22Rv1 (cell line): ENCODE measurements around the gene PEX10.

ENCODE experiments used
- H3K27ac ChIP-seq: fragments of 450-650 bp; 2 replicates; pipeline ENCODE4 v1.5.1; 2017
- CTCF ChIP-seq: fragments of 450-650 bp; IDR thresholded peaks from 2 replicates; pipeline ENCODE4 v1.5.1; 2017; ENCODE audit warnings: mild to moderate bottlenecking
- ZFX ChIP-seq: fragments of 450-650 bp; IDR thresholded peaks from 2 replicates; pipeline ENCODE4 v1.6.1; 2017; ENCODE audit warnings: antibody characterized with exemption, borderline replicate concordance

The PEX10 gene

DNA sequence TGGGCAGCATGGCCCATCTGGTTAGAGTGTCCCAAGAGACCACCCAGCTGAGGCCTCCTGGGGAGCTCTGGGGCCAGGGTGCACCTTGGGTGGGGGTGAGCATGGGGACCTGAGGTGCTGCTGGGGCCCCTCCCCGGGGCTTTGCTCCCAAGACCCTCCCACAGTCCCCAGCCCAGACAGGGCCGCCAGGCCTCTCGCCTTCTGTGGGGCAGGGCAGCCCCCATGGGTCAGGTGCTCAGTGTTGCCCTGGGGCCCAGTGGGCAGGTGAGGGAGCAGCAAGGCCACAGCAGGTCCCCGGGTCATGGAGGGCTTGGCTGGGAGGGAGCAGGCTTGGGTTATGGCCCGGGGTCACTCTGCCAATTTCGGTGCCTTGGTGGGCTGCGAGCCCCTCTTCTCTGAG is 24.5 kb upstream of the PEX10 start:
- no peak overlapping the region for H3K27ac ChIP-seq
- no peak for TF ChIP-seq ZFX
- no peak for TF ChIP-seq CTCF

DNA sequence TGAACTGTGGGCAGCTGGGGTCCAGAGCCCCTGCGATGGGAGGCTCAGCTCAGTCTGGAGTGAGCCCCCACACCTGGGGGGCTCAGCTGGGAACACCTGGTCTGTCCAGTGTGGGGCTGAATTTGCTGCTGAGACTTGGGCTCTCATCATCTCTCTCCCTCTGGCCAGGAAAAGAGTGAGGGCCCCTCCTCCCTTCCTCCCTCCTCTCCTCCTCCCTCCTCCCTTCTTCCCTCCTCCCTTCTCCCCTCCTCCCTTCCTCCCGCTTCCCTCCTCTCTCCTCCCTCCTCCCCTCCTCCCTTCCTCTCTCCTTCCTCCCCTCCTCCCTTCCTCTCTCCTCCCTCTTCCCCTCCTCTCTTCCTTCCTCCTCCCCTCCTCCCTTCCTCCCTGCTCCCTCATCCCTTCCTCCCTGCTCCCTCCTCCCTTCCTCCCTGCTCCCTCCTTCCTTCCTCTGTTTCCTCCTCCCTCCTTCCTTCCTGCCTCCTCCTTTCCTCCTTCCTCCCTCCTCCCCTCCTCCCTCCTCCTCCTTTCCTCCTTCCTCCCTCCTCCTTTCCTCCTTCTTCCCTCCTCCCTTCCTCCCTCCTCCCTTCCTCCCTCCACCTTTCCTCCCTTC is 23.5 kb upstream of the PEX10 start:
- TF ChIP-seq CTCF (no peak), ZFX (no peak)
- H3K27ac ChIP-seq, result no peak overlapping the region

GRCh38 chr1:2435091-2435490 is 22.7 kb upstream of the PEX10 start:
- TF ChIP-seq CTCF (no peak), ZFX (no peak)
- H3K27ac ChIP-seq, result no peak overlapping the region

GRCh38 chr1:2433936-2434655 is 21.7 kb upstream of the PEX10 start:
- no peak overlapping the region for H3K27ac ChIP-seq
- TF ChIP-seq ZFX (no peak), CTCF (no peak)

- TF ChIP-seq CTCF, result no peak
- TF ChIP-seq ZFX, result no peak
- no peak overlapping the region for H3K27ac ChIP-seq
Observed at GRCh38 chr1:2433196-2433595, 20.8 kb upstream of the PEX10 start.

- TF ChIP-seq ZFX, result no peak
- TF ChIP-seq CTCF, result no peak
- no peak overlapping the region for H3K27ac ChIP-seq
Observed at GRCh38 chr1:2432441-2432844, 20.1 kb upstream of the PEX10 start.

DNA sequence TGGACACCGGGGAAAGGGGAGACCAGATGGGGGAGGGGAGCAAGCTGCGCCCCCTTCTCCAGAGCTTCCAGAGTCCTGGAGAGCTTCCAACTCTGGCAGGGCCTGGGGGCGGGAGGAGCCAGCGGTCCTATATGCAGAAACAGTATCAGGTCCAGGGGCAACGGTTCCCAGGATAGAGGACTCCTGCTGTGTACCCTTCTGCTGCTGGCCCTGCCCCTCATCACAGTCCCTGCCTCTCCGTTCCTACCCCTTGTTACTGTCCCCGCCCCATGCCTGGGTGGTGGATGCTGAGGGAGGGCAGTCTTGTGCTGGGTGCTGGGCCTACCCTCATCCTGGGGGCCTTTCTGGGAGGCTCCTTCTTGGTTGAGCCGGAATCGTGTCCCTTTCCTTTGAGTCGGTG is 19.2 kb upstream of the PEX10 start:
- no peak overlapping the region for H3K27ac ChIP-seq
- TF ChIP-seq CTCF (no peak), ZFX (no peak)
